H1 (cell line): Measurements from ENCODE around the gene PPP1R9A. TPM values are rescaled to one million over a fixed set of nuclear protein-coding genes. Genes with fewer than 3 reads are reported as not detected.

Experiments used
- CTCF ChIA-PET: fragments of 300-600 bp; sonication (Branson Sonifier 250); formaldehyde crosslinking; loops from one replicate; lab custom pipeline; 2021; ENCODE audit not compliant: partially characterized antibody; lab: Charles Lee
- POLR2A ChIA-PET: fragments of 300-600 bp; sonication (Branson Sonifier 250); formaldehyde crosslinking; loops from one replicate; lab custom pipeline; 2021; ENCODE audit warnings: inconsistent platforms; ENCODE audit not compliant: partially characterized antibody; lab: Charles Lee
- DNase-seq, 2 experiments: peaks; one replicate each; pipeline versions ENCODE4 v3.0.0 to v3.0.0-alpha.2; 2010 to 2022; ENCODE audit warnings: low spot score in 2 of 2, low read depth in 1 of 2, mixed read lengths in 1 of 2
- FAIRE-seq: peaks from 2 replicates; lab custom pipeline; 2011; peaks lifted over from hg19 to GRCh38; lab: Jason Lieb, UNC
- H2AFZ ChIP-seq: 2 replicates; pipeline ENCODE4 v1.8.1; 2012; ENCODE audit warnings: low read length, inconsistent platforms
- H2AK5ac ChIP-seq: 2 replicates; pipeline ENCODE4 v1.6.1; 2013; ENCODE audit warnings: low read depth, low read length
- H2BK120ac ChIP-seq: replicated peaks from 2 replicates; pipeline ENCODE3; 2013; ENCODE audit warnings: low read depth, low read length, inconsistent platforms
- H2BK12ac ChIP-seq: 2 replicates; pipeline ENCODE4 v1.6.1; 2013; ENCODE audit warnings: low read depth, low read length
- H2BK15ac ChIP-seq: 2 replicates; pipeline ENCODE4 v1.6.1; 2013; ENCODE audit warnings: low read length
- H2BK20ac ChIP-seq: 2 replicates; pipeline ENCODE4 v1.6.1; 2013; ENCODE audit warnings: low read length
- H2BK5ac ChIP-seq: 2 replicates; pipeline ENCODE4 v1.6.1; 2013; ENCODE audit warnings: low read depth, low read length
- H3K14ac ChIP-seq: 2 replicates; pipeline ENCODE4 v1.6.1; 2013; ENCODE audit warnings: inconsistent platforms; ENCODE audit not compliant: insufficient read length
- H3K18ac ChIP-seq: 2 replicates; pipeline ENCODE4 v1.6.1; 2013; ENCODE audit warnings: low read length; ENCODE audit errors: extremely low read depth
- H3K23ac ChIP-seq: 2 replicates; pipeline ENCODE4 v1.6.1; 2013; ENCODE audit warnings: inconsistent platforms; ENCODE audit not compliant: insufficient read length
- H3K23me2 ChIP-seq: 2 replicates; pipeline ENCODE4 v1.6.1; 2013; ENCODE audit warnings: low read depth, low read length
- H3K27ac ChIP-seq: 2 replicates; pipeline ENCODE4 v1.6.1; 2011; ENCODE audit warnings: low read depth, low read length, inconsistent platforms
- H3K27me3 ChIP-seq, 4 experiments: replicated peaks in 1 of 4; 1 replicate in 1 of 4; 2 replicates in 3 of 4; pipeline versions ENCODE4 v1.6.1 to v1.8.1; 2011 to 2013; ENCODE audit warnings: low read length in 3 of 4, mild to moderate bottlenecking in 3 of 4, inconsistent platforms in 2 of 4, mixed read lengths in 2 of 4, moderate library complexity in 1 of 4; ENCODE audit not compliant: control insufficient read depth in 3 of 4, insufficient read depth in 3 of 4; ENCODE audit errors: extremely low read depth in 1 of 4
- H3K36me3 ChIP-seq, 4 experiments: 2 replicates each; pipeline versions ENCODE4 v1.6.1 to v1.8.1; 2011 to 2013; ENCODE audit warnings: mild to moderate bottlenecking in 4 of 4, low read length in 3 of 4, moderate library complexity in 2 of 4, control low read depth in 1 of 4, inconsistent platforms in 1 of 4; ENCODE audit not compliant: insufficient read depth in 4 of 4, control insufficient read depth in 2 of 4
- H3K4ac ChIP-seq: replicated peaks from 2 replicates; pipeline ENCODE3; 2013; ENCODE audit warnings: low read length, low read depth, mixed read lengths, inconsistent platforms; ENCODE audit not compliant: insufficient read length
- H3K4me1 ChIP-seq, 4 experiments: replicated peaks in 1 of 4; 1 replicate in 1 of 4; 2 replicates in 3 of 4; pipeline versions ENCODE4 v1.6.1 to v1.8.1; 2011 to 2013; ENCODE audit warnings: low read length in 3 of 4, inconsistent platforms in 2 of 4, mixed read lengths in 1 of 4; ENCODE audit not compliant: insufficient read depth in 4 of 4, control insufficient read depth in 3 of 4
- H3K4me2 ChIP-seq, 2 experiments: 2 replicates each; pipeline versions ENCODE4 v1.6.1 to v1.8.1; 2011 to 2013; ENCODE audit warnings: low read depth in 2 of 2, low read length in 2 of 2, control low read depth in 1 of 2, inconsistent platforms in 1 of 2, mild to moderate bottlenecking in 1 of 2; ENCODE audit not compliant: insufficient read depth in 1 of 2
- H3K4me3 ChIP-seq, 4 experiments: fragments of 200-600, 300-600 bp in 1 of 4; sonication (generic), shearing (Covaris generic), sonication (Bioruptor Twin) in 1 of 4; 2 replicates each; pipeline versions ENCODE4 v1.5.1 to v1.8.1; 2011 to 2016; ENCODE audit warnings: low read length in 4 of 4, low read depth in 3 of 4, control low read depth in 2 of 4, inconsistent platforms in 2 of 4, mild to moderate bottlenecking in 2 of 4, mixed read lengths in 1 of 4, moderate library complexity in 1 of 4; ENCODE audit not compliant: insufficient read depth in 2 of 4; ENCODE audit errors: extremely low read depth in 1 of 4
- H3K56ac ChIP-seq: replicated peaks from 2 replicates; pipeline ENCODE3; 2013; ENCODE audit warnings: low read depth, mild to moderate bottlenecking, mixed read lengths, low read length, inconsistent platforms; ENCODE audit not compliant: insufficient read length
- H3K79me1 ChIP-seq: 2 replicates; pipeline ENCODE4 v1.6.1; 2013; ENCODE audit warnings: low read depth, low read length, control low read depth
- H3K79me2 ChIP-seq, 2 experiments: 2 replicates each; pipeline versions ENCODE4 v1.6.1 to v1.8.1; 2012 to 2013; ENCODE audit warnings: low read length in 2 of 2, mild to moderate bottlenecking in 2 of 2, inconsistent platforms in 1 of 2; ENCODE audit not compliant: insufficient read depth in 2 of 2, control insufficient read depth in 1 of 2
- H3K9ac ChIP-seq, 4 experiments: replicated peaks in 1 of 4; 1 replicate in 1 of 4; 2 replicates in 3 of 4; pipeline versions ENCODE4 v1.6.1 to v1.8.1; 2011 to 2013; ENCODE audit warnings: low read depth in 3 of 4, low read length in 3 of 4, control low read depth in 2 of 4, mild to moderate bottlenecking in 2 of 4, moderate library complexity in 2 of 4, inconsistent platforms in 1 of 4; ENCODE audit errors: extremely low read depth in 1 of 4
- H3K9me3 ChIP-seq, 2 experiments: 2 replicates each; pipeline versions ENCODE4 v1.6.1 to v1.8.1; 2012 to 2013; ENCODE audit warnings: mild to moderate bottlenecking in 2 of 2, moderate library complexity in 2 of 2, control low read depth in 1 of 2, inconsistent platforms in 1 of 2, low read depth in 1 of 2, low read length in 1 of 2, mixed read lengths in 1 of 2; ENCODE audit not compliant: insufficient read depth in 2 of 2
- H4K20me1 ChIP-seq, 2 experiments: replicated peaks in 1 of 2; 2 replicates each; pipeline versions ENCODE3 to v1.8.1; 2011 to 2013; ENCODE audit warnings: inconsistent platforms in 2 of 2, low read length in 2 of 2, mild to moderate bottlenecking in 1 of 2; ENCODE audit not compliant: insufficient read depth in 2 of 2, control insufficient read depth in 1 of 2
- H4K5ac ChIP-seq: 2 replicates; pipeline ENCODE4 v1.6.1; 2013; ENCODE audit warnings: low read length, low read depth, mixed read lengths, inconsistent platforms; ENCODE audit not compliant: insufficient read length
- H4K8ac ChIP-seq: 2 replicates; pipeline ENCODE4 v1.8.0; 2013; ENCODE audit warnings: mild to moderate bottlenecking, moderate library complexity, low read length, inconsistent platforms; ENCODE audit not compliant: insufficient read depth; ENCODE audit errors: extremely low read depth
- H4K91ac ChIP-seq: replicated peaks from 2 replicates; pipeline ENCODE3; 2013; ENCODE audit warnings: low read length, mixed read lengths, inconsistent platforms; ENCODE audit not compliant: insufficient read length
- BCL11A ChIP-seq, 2 experiments: IDR thresholded peaks; one replicate each; pipeline ENCODE4 v1.6.1; 2011; ENCODE audit warnings: low read depth in 2 of 2, low read length in 2 of 2, mild to moderate bottlenecking in 2 of 2
- CTBP2 ChIP-seq: IDR thresholded peaks from 2 replicates; pipeline ENCODE4 v1.7.0; 2011; ENCODE audit warnings: borderline replicate concordance, mild to moderate bottlenecking, moderate library complexity, mixed read lengths, low read length; ENCODE audit not compliant: insufficient read depth, insufficient read length
- EGR1 ChIP-seq: IDR thresholded peaks from 2 replicates; pipeline ENCODE4 v1.6.1; 2011; ENCODE audit warnings: low read depth, low read length, borderline replicate concordance
- POLR2AphosphoS5 ChIP-seq: IDR thresholded peaks from 2 replicates; pipeline ENCODE4 v1.6.1; 2011; ENCODE audit warnings: low read depth, low read length
- RFX5 ChIP-seq: IDR thresholded peaks from 2 replicates; pipeline ENCODE4 v1.6.1; 2011; ENCODE audit warnings: low read depth, low read length, improper control_type of control experiment, borderline replicate concordance
- SUZ12 ChIP-seq: fragments of 200-600 bp; sonication (generic); IDR thresholded peaks from 2 replicates; pipeline ENCODE4 v1.6.1; 2012; ENCODE audit warnings: mild to moderate bottlenecking, inconsistent platforms, low read length, moderate library complexity, mixed read lengths
- WGBS, 2 experiments: shearing (Covaris generic) in 1 of 2; methylation state at CpG; one replicate each; pipeline versions ENCODE4 v1.1.6 to v1.1.7; 2013 to 2015; ENCODE audit warnings: low lambda C conversion rate in 2 of 2, mixed read lengths in 2 of 2, inconsistent platforms in 1 of 2, low coverage in 1 of 2, missing lambda C conversion rate in 1 of 2; ENCODE audit not compliant: insufficient replicate concordance in 2 of 2, insufficient coverage in 1 of 2, insufficient read length in 1 of 2; ENCODE audit errors: extremely low coverage in 1 of 2, missing lambda C conversion rate in 1 of 2; 5-methylcytosine and 5-hydroxymethylcytosine counted together
- polyA plus RNA-seq, 7 experiments: library from polyadenylated mRNA; depleted of rRNA in 3 of 7; stranded (reverse) in 5 of 7; unstranded in 2 of 7; fragments of >200 nt in 5 of 7; fragments of 200-250 nt in 2 of 7; gene quantifications; 1 replicate in 5 of 7; 2 replicates in 1 of 7; 4 replicates in 1 of 7; pipeline versions ENCODE4 v1.2.1 to v1.2.3, GENCODE V29; 2011 to 2013; ENCODE audit warnings: missing spikeins in 2 of 7, mixed read lengths in 2 of 7
- total RNA-seq: library from RNA; stranded (reverse); fragmentation: NEBNext Ultra II Directional; extraction: Animal tissue kit (Norgen Biotek cat#: 25700); gene quantifications from 2 replicates; pipeline ENCODE4 v1.2.1, GENCODE V29; 2021
- TF ChIP-seq, protein P1 (sequence below): IDR thresholded peaks from 2 replicates; pipeline ENCODE4 v1.6.1; 2012; ENCODE audit warnings: low read length, inconsistent platforms
- TF ChIP-seq, protein P2 (sequence below): IDR thresholded peaks from 2 replicates; pipeline ENCODE4 v1.6.1; 2012; ENCODE audit warnings: inconsistent platforms

The PPP1R9A gene
- total and polyA plus RNA-seq, 2 of the 8 experiments (the other 6 are each of a cell fraction or from before 2014, with no cell fraction given), result 3.0 to 20.3 TPM

DNA sequence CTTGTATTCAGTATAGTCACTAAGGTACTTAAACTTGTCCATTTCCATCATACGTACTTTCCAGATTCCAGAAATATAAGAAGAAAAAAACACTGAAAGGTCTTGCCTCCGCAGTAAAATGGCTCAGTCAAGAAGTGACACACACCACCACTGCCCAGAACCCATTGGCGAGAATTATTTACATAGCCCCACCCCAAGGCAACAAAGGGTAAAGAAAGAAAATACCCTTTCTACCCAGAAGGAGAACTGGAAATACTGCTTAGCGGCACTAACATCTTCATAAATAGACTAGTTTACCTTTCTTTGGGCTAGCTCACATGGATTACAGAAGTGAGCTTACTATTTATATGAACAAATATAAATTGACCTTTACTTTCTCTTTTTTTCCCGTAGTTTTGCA is 194.0 kb downstream of the PPP1R9A start:
- TF ChIP-seq, protein P1, sequence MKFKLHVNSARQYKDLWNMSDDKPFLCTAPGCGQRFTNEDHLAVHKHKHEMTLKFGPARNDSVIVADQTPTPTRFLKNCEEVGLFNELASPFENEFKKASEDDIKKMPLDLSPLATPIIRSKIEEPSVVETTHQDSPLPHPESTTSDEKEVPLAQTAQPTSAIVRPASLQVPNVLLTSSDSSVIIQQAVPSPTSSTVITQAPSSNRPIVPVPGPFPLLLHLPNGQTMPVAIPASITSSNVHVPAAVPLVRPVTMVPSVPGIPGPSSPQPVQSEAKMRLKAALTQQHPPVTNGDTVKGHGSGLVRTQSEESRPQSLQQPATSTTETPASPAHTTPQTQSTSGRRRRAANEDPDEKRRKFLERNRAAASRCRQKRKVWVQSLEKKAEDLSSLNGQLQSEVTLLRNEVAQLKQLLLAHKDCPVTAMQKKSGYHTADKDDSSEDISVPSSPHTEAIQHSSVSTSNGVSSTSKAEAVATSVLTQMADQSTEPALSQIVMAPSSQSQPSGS, result no peak
- TF ChIP-seq SUZ12 (no peak), CTBP2 (no peak), RFX5 (no peak), BCL11A (IDR thresholded peaks at IDR 0.05; ENCODE audit: low read depth in 2 of 2, low read length in 2 of 2) (no peak), EGR1 (no peak), POLR2AphosphoS5 (no peak)
- TF ChIP-seq, protein P2, sequence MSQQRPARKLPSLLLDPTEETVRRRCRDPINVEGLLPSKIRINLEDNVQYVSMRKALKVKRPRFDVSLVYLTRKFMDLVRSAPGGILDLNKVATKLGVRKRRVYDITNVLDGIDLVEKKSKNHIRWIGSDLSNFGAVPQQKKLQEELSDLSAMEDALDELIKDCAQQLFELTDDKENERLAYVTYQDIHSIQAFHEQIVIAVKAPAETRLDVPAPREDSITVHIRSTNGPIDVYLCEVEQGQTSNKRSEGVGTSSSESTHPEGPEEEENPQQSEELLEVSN, result no peak
- Histone ChIP-seq H3K23ac (no peak overlapping the region), H3K56ac (no peak overlapping the region), H2BK5ac (no peak overlapping the region), H3K27ac (no peak overlapping the region), H3K79me1 (no peaks in the 10 kb centered on the region), H4K20me1 (no peaks in the 10 kb centered on the region), H3K9ac (no peak overlapping the region), H3K36me3 (no peaks in the 10 kb centered on the region), H2BK15ac (no peak overlapping the region), H3K18ac (no peak overlapping the region), H3K27me3 (no peaks in the 10 kb centered on the region), H3K4me2 (no peak overlapping the region), H4K8ac (no peak overlapping the region), H3K14ac (no peak overlapping the region), H2AK5ac (no peak overlapping the region), H3K4me3 (no peak overlapping the region), H3K23me2 (no peaks in the 10 kb centered on the region), H3K4ac (no peak overlapping the region), H3K4me1 (peaks cover 0 to 3% (median 0%) of the 10 kb centered on the region in 4 experiments; a peak in 1 of 7 replicates), H2BK12ac (no peak overlapping the region), H4K5ac (no peak overlapping the region), H3K9me3 (no peaks in the 10 kb centered on the region), H3K79me2 (0 out of 4 replicates have a peak, but pooled peaks cover 0 to 2% of the 10 kb centered on the region in 2 experiments), H4K91ac (no peak overlapping the region), H2BK120ac (no peak overlapping the region), H2AFZ (no peak overlapping the region), H2BK20ac (no peak overlapping the region)
- POLR2A ChIA-PET, result no interaction called here
- FAIRE-seq (no peak), DNase-seq (no peak)
- WGBS, 2 experiments, result 87% methylated on average over 5 of the region's 5 CpGs; no CpG with 5 or more reads in 1 of the 2 experiments
- CTCF ChIA-PET, result interaction anchor here (0.6 kb wide), 1 partner anchor 217 kb away, joined by 3 read pairs; no protein-coding TSS in a partner anchor
